Measurements from ENCODE around the gene RASA4B.
"Not testable (repeated sequence)": the region's sequence is repeated elsewhere in the genome, so short reads cannot be mapped to it uniquely, and the experiment has no call there.

GRCh38 chr7:102490529-102491075 lies 27.0 kb downstream of the RASA4B start:
- TF ChIP-seq CTCF (IDR thresholded peaks at IDR 0.05); POLR2AphosphoS5 (IDR thresholded peaks at IDR 0.05; ENCODE audit: insufficient read depth in 1 of 2, low read depth in 1 of 2): not testable (repeated sequence)
